Nephron (organoid): Measurements from ENCODE around the gene KLHL3.
A peak's percentile ranks its signal among the peaks of the same experiment; 100 is the strongest.

Experiments used
- H3K27ac Mint-ChIP-seq, 3 experiments: 2 replicates each; pipeline ENCODE4 v1.8.0; 2020; ENCODE audit warnings: mixed read lengths in 3 of 3, mild to moderate bottlenecking in 2 of 3, moderate library complexity in 1 of 3
- H3K27me3 Mint-ChIP-seq: 2 replicates; pipeline ENCODE4 v1.8.0; 2021; ENCODE audit warnings: low read depth, mild to moderate bottlenecking, moderate library complexity, mixed read lengths
- H3K36me3 Mint-ChIP-seq: 2 replicates; pipeline ENCODE4 v1.8.0; 2020; ENCODE audit warnings: low read depth, mixed read lengths
- H3K4me1 Mint-ChIP-seq: 2 replicates; pipeline ENCODE4 v1.8.0; 2020; ENCODE audit warnings: mixed read lengths
- H3K4me3 Mint-ChIP-seq, 3 experiments: 2 replicates each; pipeline ENCODE4 v1.8.0; 2020; ENCODE audit warnings: mild to moderate bottlenecking in 3 of 3, mixed read lengths in 3 of 3, moderate library complexity in 2 of 3
- H3K9me3 Mint-ChIP-seq: 2 replicates; pipeline ENCODE4 v1.8.0; 2020; ENCODE audit warnings: mixed read lengths
- TF ChIP-seq, protein P1 (sequence below), 3 experiments: fragments of 200-600 bp; sonication (generic); IDR thresholded peaks; one replicate each; pipeline ENCODE4 v1.5.0; 2021; ENCODE audit warnings: antibody characterized with exemption in 3 of 3; ENCODE audit not compliant: unreplicated experiment in 3 of 3

KLHL3 gene

GRCh38 chr5:137666901-137667300, 69.0 kb downstream of the KLHL3 start:
- Mint-ChIP-seq H3K9me3 (no peaks in the 10 kb centered on the region), H3K36me3 (peaks cover 16% of the 10 kb centered on the region), H3K27ac (peak overlapping the region in 2 of 3 experiments; percentile 73 to 81), H3K4me3 (no peak overlapping the region), H3K27me3 (no peaks in the 10 kb centered on the region), H3K4me1 (peaks cover 24% of the 10 kb centered on the region)
- TF ChIP-seq, protein P1, sequence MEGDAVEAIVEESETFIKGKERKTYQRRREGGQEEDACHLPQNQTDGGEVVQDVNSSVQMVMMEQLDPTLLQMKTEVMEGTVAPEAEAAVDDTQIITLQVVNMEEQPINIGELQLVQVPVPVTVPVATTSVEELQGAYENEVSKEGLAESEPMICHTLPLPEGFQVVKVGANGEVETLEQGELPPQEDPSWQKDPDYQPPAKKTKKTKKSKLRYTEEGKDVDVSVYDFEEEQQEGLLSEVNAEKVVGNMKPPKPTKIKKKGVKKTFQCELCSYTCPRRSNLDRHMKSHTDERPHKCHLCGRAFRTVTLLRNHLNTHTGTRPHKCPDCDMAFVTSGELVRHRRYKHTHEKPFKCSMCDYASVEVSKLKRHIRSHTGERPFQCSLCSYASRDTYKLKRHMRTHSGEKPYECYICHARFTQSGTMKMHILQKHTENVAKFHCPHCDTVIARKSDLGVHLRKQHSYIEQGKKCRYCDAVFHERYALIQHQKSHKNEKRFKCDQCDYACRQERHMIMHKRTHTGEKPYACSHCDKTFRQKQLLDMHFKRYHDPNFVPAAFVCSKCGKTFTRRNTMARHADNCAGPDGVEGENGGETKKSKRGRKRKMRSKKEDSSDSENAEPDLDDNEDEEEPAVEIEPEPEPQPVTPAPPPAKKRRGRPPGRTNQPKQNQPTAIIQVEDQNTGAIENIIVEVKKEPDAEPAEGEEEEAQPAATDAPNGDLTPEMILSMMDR (IDR thresholded peaks at IDR 0.05; ENCODE audit: unreplicated experiment in 3 of 3): no peak

- H3K27ac Mint-ChIP-seq: peak overlapping the region in 2 of 3 experiments; percentile 73 to 76
- no peaks in the 10 kb centered on the region for H3K27me3 Mint-ChIP-seq
- no peak overlapping the region for H3K4me3 Mint-ChIP-seq
- no peaks in the 10 kb centered on the region for H3K9me3 Mint-ChIP-seq
- TF ChIP-seq, protein P1 (IDR thresholded peaks at IDR 0.05; ENCODE audit: unreplicated experiment in 3 of 3): no peak
- H3K36me3 Mint-ChIP-seq: peaks cover 12% of the 10 kb centered on the region
- H3K4me1 Mint-ChIP-seq: peaks cover 29% of the 10 kb centered on the region
Measured at GRCh38 chr5:137666461-137666850, 69.4 kb downstream of the KLHL3 start.

DNA sequence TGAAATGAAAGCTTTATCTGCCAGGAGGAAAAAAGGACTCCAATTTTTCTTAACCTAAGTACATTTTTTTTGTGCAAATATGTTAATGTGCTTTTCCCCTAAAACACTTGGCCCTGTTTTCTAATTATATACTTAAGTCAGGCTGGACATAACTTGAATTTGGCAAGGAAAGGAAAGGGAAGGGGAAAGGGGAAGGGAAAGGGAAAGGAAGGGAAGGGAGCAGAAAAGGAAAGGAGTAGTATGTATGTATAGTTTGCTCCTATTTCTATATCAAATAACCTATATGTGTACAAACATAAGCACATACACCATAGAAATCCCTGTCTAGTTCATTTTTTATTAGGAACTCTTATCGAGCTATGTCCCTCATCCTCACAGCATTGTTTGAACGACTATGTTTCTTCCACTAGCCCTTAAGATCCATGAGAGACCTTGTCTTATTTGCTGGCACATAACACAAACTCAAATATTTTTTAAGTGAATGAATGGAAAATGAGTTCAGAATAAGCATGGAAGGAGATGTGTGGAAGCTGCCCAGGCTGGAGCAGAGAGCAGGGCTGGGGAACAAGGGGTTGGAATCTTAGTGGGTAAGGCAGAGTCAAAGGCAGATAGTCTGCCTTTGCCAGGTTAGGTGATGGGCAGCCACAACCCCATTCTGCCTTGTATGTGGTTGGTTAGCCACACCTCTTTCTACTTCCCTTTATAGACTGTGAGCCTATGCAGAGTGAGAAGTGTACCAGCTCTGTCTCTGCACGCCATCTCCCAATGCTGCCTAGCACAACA, 70.0 kb downstream of the KLHL3 start:
- TF ChIP-seq, protein P1 (IDR thresholded peaks at IDR 0.05; ENCODE audit: unreplicated experiment in 3 of 3): no peak
- Mint-ChIP-seq H3K36me3 (peaks cover 8% of the 10 kb centered on the region), H3K27ac (peak overlapping the region in 2 of 3 experiments; percentile 73 to 76), H3K9me3 (no peaks in the 10 kb centered on the region), H3K27me3 (no peaks in the 10 kb centered on the region), H3K4me1 (peaks cover 31% of the 10 kb centered on the region), H3K4me3 (no peak overlapping the region)

- TF ChIP-seq, protein P1 (IDR thresholded peaks at IDR 0.05; ENCODE audit: unreplicated experiment in 3 of 3): peak; percentile 70 to 72 (median 71)
- Mint-ChIP-seq H3K9me3 (no peaks in the 10 kb centered on the region), H3K4me1 (peaks cover 21% of the 10 kb centered on the region), H3K36me3 (no peaks in the 10 kb centered on the region), H3K27ac (no peak overlapping the region), H3K27me3 (no peaks in the 10 kb centered on the region), H3K4me3 (no peak overlapping the region)
Measured at GRCh38 chr5:137660349-137660817, 75.5 kb downstream of the KLHL3 start.

DNA sequence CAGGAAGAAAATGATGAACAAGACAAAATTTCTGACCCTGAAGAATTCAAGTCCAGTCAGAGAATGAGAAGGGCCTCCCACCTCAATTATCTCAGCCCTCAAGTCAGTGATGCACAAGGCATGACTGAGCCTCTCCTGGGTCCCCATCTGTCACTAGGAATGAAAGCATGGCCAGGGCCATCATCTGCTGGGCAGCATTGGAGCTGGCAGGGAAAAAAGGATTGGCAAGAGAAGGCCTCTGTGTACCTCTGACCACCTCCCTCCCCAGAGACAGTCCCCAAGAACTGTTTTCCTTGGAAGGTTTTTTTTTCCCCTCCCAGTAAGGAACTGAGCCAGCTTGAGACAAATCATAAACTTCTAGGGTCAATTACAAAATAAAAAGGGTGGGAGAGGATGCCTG, 76.7 kb downstream of the KLHL3 start:
- peaks cover 16% of the 10 kb centered on the region for H3K4me1 Mint-ChIP-seq
- peaks cover 6% of the 10 kb centered on the region for H3K36me3 Mint-ChIP-seq
- TF ChIP-seq, protein P1 (IDR thresholded peaks at IDR 0.05; ENCODE audit: unreplicated experiment in 3 of 3): no peak
- no peak overlapping the region for H3K4me3 Mint-ChIP-seq
- H3K27me3 Mint-ChIP-seq: no peaks in the 10 kb centered on the region
- H3K27ac Mint-ChIP-seq: no peak overlapping the region
- no peaks in the 10 kb centered on the region for H3K9me3 Mint-ChIP-seq

- H3K4me1 Mint-ChIP-seq: peaks cover 16% of the 10 kb centered on the region
- H3K9me3 Mint-ChIP-seq: no peaks in the 10 kb centered on the region
- no peak overlapping the region for H3K27ac Mint-ChIP-seq
- TF ChIP-seq, protein P1 (IDR thresholded peaks at IDR 0.05; ENCODE audit: unreplicated experiment in 3 of 3): no peak
- H3K4me3 Mint-ChIP-seq: no peak overlapping the region
- peaks cover 6% of the 10 kb centered on the region for H3K36me3 Mint-ChIP-seq
- no peaks in the 10 kb centered on the region for H3K27me3 Mint-ChIP-seq
Measured at GRCh38 chr5:137658324-137658723, 77.6 kb downstream of the KLHL3 start.
